Measurements from ENCODE around the gene ERC2.

DNA sequence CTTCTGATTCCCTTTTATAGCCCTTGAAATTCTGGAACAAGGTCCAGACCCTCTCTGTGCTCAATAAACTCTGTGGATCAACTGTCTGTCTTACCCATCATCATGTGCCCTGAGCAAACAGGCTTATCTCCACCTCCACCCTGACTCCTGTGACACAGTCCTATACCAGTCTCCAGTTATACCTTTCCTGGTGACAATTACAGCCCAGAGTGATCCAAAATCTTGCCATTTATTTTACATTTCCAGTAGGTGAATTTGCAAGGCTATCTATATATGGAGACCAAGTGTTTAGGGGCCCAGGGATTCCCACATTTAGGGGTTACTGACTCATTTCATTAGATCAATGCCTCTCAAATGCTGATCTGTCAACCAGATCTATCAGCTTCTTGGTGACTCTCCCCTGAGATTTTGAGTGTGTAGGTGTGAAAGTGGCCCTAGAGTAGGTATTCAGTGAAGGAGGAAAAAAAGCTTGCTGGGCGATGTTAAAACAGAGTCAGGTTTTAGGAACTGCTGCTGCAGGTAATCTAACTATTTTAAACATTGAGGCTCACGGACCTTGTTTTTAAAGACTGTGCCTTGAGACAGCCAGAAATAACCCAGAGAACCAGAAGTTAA, 751.5 kb downstream of the ERC2 start:
- no peak for TF ChIP-seq EP300 (IDR thresholded peaks at IDR 0.05)
- TF ChIP-seq, protein P1, sequence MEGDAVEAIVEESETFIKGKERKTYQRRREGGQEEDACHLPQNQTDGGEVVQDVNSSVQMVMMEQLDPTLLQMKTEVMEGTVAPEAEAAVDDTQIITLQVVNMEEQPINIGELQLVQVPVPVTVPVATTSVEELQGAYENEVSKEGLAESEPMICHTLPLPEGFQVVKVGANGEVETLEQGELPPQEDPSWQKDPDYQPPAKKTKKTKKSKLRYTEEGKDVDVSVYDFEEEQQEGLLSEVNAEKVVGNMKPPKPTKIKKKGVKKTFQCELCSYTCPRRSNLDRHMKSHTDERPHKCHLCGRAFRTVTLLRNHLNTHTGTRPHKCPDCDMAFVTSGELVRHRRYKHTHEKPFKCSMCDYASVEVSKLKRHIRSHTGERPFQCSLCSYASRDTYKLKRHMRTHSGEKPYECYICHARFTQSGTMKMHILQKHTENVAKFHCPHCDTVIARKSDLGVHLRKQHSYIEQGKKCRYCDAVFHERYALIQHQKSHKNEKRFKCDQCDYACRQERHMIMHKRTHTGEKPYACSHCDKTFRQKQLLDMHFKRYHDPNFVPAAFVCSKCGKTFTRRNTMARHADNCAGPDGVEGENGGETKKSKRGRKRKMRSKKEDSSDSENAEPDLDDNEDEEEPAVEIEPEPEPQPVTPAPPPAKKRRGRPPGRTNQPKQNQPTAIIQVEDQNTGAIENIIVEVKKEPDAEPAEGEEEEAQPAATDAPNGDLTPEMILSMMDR (IDR thresholded peaks at IDR 0.05), result no peak
- no peak for TF ChIP-seq POLR2A (IDR thresholded peaks at IDR 0.05)
